HG03159 (cell line): ENCODE results near the gene BLTP3B.
A peak's percentile ranks its signal among the peaks of the same experiment; 100 is the strongest.

Experiments
- ATAC-seq: cut with Tn5 transposase; IDR thresholded peaks from one replicate; pipeline ENCODE4 v1.9.1; 2021; ENCODE audit warnings: mild to moderate bottlenecking, moderate library complexity; ENCODE audit not compliant: unreplicated experiment

BLTP3B gene

GRCh38 chr12:100123316-100124095, 19.2 kb downstream of the BLTP3B start:
- no peak for ATAC-seq

GRCh38 chr12:100120355-100120754, 22.3 kb downstream of the BLTP3B start:
- no peak for ATAC-seq

GRCh38 chr12:100115291-100115690, 27.4 kb downstream of the BLTP3B start:
- no peak for ATAC-seq

GRCh38 chr12:100114574-100114973, 28.1 kb downstream of the BLTP3B start:
- peak; percentile 63 for ATAC-seq

GRCh38 chr12:100110276-100110675, 32.4 kb downstream of the BLTP3B start:
- ATAC-seq, result no peak

- ATAC-seq, result no peak
Observed at GRCh38 chr12:100106861-100107260, 35.8 kb downstream of the BLTP3B start.

GRCh38 chr12:100105661-100106060, 37.0 kb downstream of the BLTP3B start:
- no peak for ATAC-seq

- ATAC-seq, result no peak
Observed at GRCh38 chr12:100101000-100101399, 41.7 kb downstream of the BLTP3B start.
